ENCODE data around the gene MTSS2.

DNA sequence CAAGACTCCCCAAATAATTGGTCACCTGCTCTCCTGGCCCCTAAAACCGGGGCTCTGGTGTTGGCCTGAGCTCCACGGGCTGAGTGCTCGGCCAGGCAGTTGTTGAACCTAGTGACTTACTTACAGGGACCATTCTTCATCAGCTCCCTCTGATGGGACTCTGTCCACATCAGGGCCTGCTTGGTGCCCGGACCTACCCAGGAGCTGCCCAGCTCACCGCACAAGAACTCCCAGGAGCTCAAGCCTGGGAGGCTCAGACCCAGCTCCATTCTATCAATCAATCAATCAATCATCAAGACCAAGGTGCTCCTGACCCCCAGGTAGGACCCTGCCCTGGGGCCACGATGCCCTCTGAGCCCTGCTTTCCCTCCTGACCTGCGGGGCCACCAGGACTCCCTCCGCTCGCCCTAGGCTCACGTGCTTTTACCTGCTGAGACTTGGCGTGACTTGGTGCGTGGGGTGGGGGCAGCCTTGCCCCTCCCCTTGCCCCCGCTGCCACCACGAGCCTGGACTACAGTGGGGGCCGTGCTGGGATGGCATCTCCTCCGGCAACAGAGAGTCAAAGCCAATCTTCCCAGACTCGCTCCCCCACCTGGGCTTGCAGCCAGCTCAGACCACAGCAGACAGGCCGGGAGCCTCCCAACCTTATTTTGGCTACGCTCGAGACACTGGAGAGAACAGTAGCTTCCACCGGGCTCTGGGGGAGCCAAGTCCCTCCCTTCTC lies 23.8 kb downstream of the MTSS2 start:
- TF ChIP-seq HDGF (IDR thresholded peaks at IDR 0.05; ENCODE audit: borderline replicate concordance): no peak
- TF ChIP-seq SUZ12 (IDR thresholded peaks at IDR 0.05): no peak
- TF ChIP-seq ARNT (IDR thresholded peaks at IDR 0.05): no peak
- TF ChIP-seq NFRKB (IDR thresholded peaks at IDR 0.05): no peak

Data from HEK293T (cell line).